ENCODE measurements around the gene VPS26A.

VPS26A gene

GRCh38 chr10:69220507-69220906 lies 96.5 kb downstream of the VPS26A start:
- DNase-seq (ENCODE audit: low read depth in 3 of 3) = no peak

All from stimulated activated CD4-positive, alpha-beta T cell treated with anti-CD3 and anti-CD28 coated beads, TNF-alpha, amount 100 ng/mL, for 4 hours (primary cell).